HG02571 (cell line): ENCODE data around the gene EXOC3L1.
A peak's percentile ranks its signal among the peaks of the same experiment; 100 is the strongest.

Experiments used
- ATAC-seq: cut with Tn5 transposase; IDR thresholded peaks from one replicate; pipeline ENCODE4 v1.9.1; 2021; ENCODE audit warnings: mild to moderate bottlenecking, moderate library complexity; ENCODE audit not compliant: unreplicated experiment

Gene EXOC3L1

DNA sequence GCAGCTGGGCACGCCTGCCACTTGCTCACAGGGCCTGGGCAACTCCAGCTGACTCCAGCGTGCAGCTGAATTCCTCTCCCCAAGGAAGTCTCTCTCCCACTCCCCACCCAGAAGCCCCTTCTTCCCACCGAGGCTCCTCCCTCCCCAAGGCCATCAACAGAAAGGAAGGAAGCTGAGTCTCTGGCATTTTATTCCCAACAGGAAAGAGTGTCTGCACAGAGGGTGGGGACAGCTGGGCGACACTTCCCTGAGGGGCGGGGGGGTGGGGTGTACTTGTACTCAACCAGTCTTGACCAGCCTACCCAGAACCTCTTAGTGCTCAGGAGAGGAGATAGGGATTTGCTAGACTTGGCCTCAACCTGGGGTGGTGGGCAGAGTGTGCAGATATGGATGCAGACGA is at the start of gene EXOC3L1:
TSS of gene EXOC3L1 (minus strand) at position 96 of the 400 bp plus-strand sequence. CDS start 460 bp downstream, outside the sequence.
- no peak for ATAC-seq

DNA sequence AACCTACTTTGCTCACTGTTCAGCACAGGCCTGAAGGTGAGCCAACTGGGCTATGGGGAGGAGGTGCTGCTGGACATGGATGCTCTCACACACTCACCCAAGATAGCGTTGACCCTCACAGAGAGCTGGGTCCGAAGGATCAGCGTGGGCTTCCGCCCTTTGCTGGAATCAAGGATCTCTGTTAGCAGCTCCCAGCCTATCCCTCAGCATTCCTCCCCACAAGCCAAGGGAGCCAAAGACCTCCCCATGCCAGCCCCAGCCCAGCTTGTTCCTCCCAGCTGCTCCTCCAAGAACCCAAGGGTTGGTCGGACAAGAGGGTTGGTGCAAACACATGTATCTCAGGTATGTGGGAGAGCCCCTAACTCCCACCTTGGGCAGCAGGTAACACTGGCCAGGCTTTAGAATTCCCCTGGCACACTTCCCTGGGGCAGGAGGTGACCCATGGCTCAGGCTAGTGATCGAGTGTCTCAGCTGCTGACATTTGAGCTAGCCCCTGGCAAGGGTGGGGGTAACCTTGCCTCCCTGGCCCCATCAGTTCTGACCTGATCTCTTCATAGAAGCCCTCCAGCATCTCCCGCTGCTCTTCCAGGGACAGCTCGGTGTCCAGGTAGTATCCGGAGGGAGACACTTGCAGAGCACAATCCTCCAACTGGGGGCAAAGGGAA is 49.0 kb upstream of the EXOC3L1 start:
- no peak for ATAC-seq

DNA sequence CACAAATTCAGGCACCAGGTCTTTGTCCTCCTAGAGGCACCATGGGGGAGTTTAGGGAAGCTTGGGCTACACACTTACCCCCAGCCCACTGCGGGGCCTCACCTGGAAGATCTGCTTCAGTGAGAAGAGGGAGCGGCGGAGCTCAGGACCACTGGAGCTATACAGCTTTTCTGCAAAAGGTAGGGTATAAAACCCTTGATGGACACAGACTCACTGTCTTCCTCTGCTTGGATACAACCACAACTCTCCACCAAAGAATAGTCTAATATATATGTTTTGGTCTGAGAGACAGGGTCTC is 48.3 kb upstream of the EXOC3L1 start:
- no peak for ATAC-seq

- no peak for ATAC-seq
Measured at GRCh38 chr16:67237396-67238277, 47.7 kb upstream of the EXOC3L1 start.

GRCh38 chr16:67236563-67237395 is 46.8 kb upstream of the EXOC3L1 start:
- no peak for ATAC-seq

DNA sequence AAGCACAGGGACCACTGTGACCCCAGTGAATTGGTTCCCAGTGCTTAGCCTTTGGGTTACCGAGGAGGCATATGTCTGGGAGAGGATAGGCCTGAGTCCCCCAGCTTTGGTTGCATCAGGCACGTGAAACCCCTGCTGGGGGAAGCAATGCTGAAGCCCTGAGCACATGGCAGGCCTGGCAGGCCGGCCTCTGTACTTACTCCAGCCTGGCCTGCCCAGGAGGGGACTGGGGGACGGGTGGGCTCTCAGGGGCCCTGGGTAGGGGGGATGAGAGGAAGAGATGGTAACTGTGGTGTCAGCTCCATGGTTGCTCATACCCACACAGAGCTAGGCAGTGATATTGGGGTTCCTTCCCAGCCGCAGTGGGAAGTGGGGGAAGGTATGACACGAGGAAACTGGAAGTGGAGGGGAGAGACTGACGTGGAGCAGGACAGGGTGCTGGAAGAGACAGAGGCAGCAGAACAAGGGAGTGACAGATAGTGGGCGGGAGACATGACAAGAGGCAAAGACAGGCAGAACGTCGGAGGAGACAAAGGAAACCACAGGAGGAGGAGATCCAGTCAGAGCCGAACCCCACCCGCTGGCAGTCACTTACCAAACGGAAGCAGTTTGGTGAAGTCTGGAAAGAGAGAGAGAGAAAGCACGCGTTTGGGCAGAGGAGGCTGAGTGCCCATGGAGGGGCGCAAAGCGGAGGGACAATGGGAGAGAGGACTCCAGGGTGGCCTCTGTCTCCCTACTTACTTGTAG is 46.1 kb upstream of the EXOC3L1 start:
- ATAC-seq = no peak

GRCh38 chr16:67234180-67234597 is 44.3 kb upstream of the EXOC3L1 start:
- no peak for ATAC-seq

DNA sequence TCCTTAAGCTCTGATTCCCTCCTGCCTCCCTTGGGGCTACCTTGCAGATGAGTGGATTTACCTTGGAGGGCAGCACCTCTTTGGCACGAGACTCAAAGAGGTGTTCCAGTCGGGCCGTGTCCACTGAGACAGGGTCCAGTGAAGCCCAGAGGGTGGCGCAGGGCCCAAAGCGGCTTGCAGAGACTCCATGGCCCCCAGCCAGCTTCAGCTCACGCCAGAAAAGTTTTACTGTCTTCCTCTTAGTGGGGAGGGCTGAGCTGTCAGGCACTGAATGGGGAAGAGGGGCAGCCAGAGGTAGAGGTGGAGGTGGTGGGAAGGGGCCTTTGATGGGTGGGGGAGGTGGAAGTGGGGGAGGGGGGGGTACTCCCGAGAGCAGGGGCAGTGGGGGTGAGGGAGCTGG is 43.7 kb upstream of the EXOC3L1 start:
- ATAC-seq = no peak

GRCh38 chr16:67230809-67231660 is 41.1 kb upstream of the EXOC3L1 start:
- no peak for ATAC-seq

DNA sequence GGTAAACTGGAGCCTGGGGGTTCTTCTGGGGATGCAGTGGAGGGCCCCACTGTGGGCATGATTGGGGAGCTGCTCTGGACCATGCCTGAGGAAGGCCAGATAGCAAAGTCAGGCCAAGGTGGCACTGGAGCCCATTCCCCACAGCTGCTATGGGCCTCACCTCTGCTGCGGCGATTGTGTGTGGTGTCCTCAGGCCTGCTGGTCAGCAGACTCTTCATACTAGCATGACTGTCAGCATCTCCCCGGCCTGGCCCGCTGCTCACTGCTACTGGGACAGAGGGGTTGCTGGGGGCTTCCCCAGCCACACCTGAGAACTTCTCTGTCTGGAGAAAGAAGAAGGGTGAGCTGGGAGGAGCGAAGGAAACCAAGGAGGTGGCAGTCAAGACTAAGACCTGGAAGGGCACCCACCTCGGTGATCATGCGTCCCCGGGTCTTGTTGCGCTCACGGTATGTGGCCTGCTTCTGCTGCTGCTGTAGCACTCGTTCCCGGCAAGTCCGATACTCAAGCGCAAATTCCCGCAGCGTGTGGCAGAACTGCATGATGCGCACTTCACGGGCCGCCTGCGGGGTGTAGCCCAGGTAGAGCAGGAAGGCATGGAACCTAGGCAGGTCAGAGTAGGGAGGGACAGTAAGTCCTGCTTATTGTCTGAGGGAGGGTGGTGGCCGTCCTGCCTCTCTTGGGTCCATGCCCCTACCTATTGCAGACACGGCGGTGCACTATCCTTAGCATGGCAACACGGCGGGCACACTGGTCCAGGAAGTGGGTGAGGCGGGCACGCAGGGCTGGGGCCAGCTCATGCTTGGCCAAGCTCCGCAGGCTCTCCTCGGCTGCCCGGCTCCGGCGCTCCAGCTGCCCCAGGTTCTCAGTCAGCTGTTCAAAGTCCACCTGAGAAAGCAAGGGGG is 40.2 kb upstream of the EXOC3L1 start:
- ATAC-seq = no peak

DNA sequence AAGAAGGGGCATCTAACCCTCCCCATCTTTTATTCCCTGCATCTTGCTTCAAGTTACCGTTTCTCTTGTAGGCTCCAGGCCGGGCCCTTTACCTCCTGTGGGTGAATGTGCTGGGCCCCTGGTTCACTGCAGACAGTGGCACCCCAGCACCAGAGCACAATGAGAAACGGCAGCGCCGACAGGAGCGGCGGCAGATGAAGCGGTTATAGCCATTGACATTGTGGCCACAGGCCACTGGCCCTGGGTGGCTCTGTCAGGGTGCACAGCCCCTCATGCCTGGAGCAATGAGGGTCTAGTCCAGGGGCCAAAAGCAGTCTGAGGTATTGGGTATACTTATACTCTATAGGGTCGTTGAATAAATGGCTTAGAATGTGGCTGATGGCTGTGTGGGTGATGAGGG is 39.0 kb upstream of the EXOC3L1 start:
- ATAC-seq = no peak

DNA sequence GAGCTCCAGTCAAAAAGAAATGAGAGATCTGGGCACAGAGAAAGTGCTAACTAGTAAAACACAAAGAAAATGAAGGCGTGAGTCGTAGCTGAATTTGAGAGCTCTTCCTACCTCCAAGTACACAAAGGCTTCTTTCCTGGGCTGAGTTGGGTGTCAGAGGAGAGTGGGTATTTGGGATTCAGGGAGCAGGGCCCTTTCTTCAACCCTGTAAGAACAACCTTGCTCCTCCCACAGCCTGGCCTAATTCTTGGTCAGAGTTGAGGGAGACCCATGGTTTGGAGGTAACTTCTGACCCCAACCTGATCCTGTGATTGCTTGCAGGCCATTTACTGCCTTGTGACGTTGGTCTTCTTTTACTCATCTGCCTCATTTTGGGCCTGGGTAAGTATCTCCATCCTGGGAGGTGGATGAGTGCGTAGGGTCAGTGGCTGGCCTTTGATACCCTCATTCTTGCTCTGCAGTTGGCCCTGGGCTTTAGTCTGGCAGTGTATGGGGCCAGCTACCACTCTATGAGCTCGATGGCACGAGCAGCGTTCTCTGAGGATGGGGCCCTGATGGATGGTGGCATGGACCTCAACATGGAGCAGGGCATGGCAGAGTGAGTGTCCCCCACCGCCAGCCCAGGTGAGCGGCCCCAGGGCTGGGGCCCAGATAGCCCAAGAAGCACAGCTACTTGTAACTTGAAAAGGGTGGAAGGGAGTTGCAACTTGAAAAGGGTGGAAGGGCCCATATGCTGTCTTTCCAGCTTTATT is 38.3 kb upstream of the EXOC3L1 start:
- no peak for ATAC-seq

GRCh38 chr16:67227567-67227921 is 37.6 kb upstream of the EXOC3L1 start:
- ATAC-seq = no peak

DNA sequence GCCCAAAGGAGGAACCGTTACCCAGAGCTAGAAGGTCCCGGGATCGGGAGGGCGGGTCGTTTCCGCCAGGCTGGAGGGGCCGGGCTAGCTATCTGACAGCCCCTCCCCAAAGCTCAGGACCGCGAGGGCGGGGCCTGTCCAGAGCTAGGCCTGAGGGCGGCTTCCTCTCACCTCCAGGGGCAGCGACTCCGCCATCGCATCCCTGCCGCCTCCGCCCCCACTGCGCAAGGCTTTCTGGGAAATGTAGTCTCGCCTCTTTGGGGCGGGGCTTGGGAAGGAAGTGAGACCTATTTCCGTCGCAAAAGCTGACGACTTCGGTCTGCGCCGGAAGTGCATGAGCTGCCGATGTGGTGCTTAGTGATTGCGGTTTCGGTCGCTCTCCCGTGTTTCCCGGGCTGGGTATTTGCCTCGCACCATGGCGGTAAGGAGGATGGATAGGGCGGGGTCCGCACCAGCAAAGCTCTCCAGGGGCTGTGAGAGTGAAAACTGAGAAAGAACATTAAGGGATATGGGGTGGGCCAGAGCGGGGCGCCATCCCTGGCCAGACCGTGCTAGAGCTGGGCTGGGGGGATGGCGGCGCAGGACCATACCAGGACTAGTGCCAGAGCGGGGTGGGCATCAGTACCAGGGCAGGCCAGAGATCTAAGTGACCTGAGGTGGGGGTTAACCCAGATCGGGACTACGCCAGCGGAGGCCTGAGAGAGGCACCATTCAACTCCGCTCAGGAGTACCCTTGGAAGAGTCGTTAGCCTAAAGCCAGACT is 37.0 kb upstream of the EXOC3L1 start, which contains the start of gene TMEM208:
TSS of gene TMEM208 (plus strand) at position 327 of the 763 bp plus-strand sequence. CDS start at position 416, 89 bp downstream.
- peak; percentile 92 for ATAC-seq

DNA sequence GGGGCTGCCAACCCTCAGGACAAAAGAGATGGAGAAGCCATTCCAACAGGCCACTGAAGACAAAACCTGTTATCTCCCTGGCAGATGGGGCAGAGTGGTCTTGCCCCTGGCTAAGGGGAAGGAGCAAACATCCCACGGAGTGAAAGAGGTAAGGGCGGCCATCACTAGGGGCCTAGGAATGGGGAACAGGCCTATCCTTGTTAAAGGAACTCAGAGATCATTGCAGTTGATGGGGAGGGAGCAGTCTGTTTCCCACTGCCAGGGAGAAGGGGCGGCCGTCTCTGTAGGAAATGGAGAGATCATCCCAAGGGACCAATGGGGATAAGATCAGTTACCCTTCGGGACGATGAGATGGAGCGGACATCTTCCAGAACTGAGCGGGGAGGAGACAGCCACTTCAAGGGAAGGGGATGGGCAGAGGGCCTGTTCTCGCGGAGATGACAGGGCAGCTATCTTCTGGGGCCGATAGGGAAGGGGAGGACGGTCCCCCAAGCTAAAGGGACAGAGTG is 36.4 kb upstream of the EXOC3L1 start:
- no peak for ATAC-seq

GRCh38 chr16:67223992-67224391 is 34.1 kb upstream of the EXOC3L1 start:
- no peak for ATAC-seq
